HG03097 (cell line): ENCODE results near the gene PDCD1.

Experiments
- ATAC-seq: cut with Tn5 transposase; IDR thresholded peaks from one replicate; pipeline ENCODE4 v1.9.1; 2021; ENCODE audit not compliant: unreplicated experiment, low FRiP score

The PDCD1 gene

DNA sequence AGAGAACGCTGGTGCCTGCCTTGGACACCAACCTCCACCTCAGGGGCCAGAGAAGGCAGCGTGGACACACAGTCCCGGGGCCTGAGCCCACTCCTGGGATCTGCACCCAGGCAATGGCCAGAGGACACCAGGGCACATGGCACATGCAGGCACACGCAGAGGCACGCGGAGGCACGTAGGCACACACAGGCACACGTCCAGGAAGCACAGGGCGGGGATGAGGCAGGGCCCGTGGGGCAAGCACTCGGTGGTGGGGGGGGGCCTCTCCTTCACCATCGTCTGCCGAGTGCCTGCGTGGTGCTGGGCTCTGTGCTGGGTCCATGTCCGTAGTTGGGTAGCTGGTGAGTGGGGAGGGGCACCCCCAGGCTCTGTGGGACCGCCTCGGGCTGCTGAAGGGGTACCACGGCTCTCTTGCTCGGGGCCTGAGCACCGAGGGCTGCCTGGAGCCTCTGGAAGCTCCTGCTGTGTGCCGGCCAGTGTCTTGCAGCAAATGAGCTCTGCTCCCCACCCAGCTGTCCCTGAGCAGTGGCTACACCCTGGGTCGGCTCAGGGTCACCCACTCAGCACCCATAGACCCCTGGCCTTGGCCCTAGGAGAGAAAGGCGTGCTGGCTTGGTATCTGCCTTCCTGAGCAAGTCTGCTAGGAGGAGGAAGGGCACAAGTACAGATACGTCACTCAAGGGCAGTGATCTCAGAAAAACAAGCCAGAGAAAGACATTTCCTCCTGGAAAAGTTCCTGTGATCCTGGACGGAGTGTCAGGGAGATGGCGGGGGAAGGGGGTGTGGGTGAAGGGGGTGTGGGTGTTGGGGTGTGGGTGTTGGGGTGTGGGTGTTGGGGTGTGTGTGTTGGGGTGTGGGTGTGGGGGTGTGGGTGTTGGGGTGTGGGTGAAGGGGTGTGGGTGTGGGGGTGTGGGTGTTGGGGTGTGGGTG lies 37.3 kb upstream of the PDCD1 start:
- no peak for ATAC-seq

- ATAC-seq: no peak
Measured at GRCh38 chr2:241895427-241895711, 36.7 kb upstream of the PDCD1 start.

GRCh38 chr2:241894681-241895426 lies 36.2 kb upstream of the PDCD1 start:
- no peak for ATAC-seq

- ATAC-seq: no peak
Measured at GRCh38 chr2:241894056-241894641, 35.5 kb upstream of the PDCD1 start.

GRCh38 chr2:241893265-241893664 lies 34.6 kb upstream of the PDCD1 start:
- no peak for ATAC-seq

DNA sequence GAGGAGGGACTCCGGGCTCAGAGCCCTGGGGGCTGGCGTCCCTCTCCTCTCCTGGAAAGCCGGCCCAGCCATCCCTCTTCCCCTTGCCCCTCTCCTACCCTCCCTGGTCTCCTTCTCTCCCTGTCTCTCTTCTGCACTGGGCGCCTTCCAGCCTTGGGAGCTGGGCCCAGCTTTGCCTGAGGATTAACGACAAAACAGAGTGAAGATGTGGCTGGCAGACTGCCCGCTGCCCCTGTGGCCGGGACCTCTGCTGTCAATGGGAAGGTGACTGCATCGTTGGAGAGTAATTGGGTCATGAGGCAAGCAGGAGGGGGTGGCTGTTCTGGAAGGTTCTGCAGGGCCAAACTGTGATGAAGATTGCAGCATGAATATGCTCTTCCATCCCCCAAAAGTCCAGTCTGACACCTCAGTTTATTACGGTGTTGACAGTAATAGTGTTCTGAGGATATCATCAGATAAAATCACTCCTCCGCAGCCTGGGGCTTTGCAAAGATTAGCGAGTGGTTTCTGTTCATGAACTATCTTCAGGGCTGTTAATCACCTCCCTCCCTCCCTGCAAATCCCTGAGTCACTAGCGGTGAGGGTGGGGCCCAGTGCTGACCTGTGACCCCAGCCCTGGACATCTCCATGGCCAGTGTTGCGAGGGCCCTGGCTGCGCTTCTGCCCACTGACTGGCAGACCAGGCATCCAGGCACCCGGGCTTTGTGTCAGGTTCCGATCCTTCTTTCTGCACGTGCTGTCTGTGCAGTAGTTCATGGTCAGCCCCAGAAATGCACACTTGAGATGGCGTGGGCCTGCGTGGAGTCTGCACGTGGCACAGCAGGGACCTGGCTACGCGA lies 33.8 kb upstream of the PDCD1 start:
- ATAC-seq: no peak

- ATAC-seq: no peak
Measured at GRCh38 chr2:241891988-241892298, 33.2 kb upstream of the PDCD1 start.

GRCh38 chr2:241891315-241891987 lies 32.8 kb upstream of the PDCD1 start:
- ATAC-seq: no peak

- ATAC-seq: no peak
Measured at GRCh38 chr2:241890524-241891235, 32.0 kb upstream of the PDCD1 start.

GRCh38 chr2:241888641-241889040 lies 29.9 kb upstream of the PDCD1 start:
- no peak for ATAC-seq

- ATAC-seq: no peak
Measured at GRCh38 chr2:241887806-241888522, 29.3 kb upstream of the PDCD1 start.

GRCh38 chr2:241886840-241887447 lies 28.2 kb upstream of the PDCD1 start:
- ATAC-seq: no peak

DNA sequence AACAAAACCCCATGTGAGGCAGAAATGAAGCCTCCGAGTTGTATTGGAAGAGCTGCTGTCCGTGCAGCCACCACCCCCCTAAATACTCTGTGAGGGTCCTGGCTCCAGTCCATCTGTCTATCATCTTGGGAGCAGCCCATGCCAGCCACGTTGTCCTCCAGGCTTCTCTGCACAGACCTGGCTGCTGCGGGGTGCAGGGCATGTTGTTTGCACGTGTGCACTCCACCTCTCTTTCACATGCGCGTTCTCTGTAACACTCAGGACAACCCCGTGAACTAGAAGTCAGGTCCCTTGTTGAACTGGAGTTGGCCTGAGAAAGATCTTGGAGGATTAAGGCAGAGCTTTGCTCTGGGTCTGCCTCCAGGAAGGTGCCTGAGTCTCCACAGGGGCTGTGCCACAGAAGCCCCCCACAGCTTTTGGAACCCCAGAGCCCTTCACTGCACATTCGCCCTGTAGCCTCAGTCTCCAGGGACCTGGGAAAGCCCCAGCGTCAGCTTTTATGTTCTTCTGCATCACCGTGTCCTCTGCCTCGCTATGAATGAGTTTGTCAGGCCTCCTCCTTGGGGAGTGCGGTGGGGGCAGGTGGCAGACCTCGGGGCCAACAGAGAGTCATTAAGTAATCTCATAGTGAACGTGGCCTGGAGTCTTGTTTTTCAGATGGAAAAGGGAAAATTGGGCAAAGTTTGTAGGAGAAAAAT lies 27.4 kb upstream of the PDCD1 start:
- no peak for ATAC-seq

- ATAC-seq: no peak
Measured at GRCh38 chr2:241885291-241885945, 26.7 kb upstream of the PDCD1 start.

GRCh38 chr2:241884951-241885290 lies 26.2 kb upstream of the PDCD1 start:
- ATAC-seq: no peak

DNA sequence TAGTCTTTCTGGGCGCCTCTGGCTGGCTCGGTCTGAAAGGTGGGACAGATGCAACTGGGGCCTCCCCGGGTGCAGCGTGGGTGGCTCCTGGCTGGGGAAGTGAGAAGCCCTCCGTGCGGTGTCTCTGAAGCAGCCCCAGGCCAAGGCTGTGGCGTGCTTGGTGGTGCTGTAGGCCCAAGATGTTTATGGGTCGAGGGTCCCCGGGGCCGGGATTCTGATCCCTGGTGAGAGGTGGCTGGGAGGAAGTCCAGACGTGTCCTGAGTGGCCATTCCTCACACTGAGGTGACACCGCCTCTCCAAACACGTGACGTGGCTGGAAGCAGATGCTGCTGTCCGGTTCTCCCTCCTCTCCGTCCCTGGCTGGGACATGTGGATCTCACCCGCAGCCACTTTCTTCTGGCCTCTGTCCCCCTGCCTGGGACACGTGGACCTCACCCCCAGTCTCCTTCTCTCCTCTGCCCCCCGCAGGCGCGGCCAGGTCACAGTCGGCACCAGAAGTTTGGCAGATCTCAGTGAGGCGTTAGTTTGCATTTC lies 23.5 kb upstream of the PDCD1 start:
- ATAC-seq: peak; percentile 44

- no peak for ATAC-seq
Measured at GRCh38 chr2:241880311-241881073, 21.8 kb upstream of the PDCD1 start.
